Common myeloid progenitor, CD34-positive (primary cell): ENCODE measurements around the gene DVL1.

Experiments
- CTCF ChIA-PET: fragments of 350-600 bp; sonication (Branson Sonifier 250); formaldehyde crosslinking; loops from one replicate; lab custom pipeline; 2021; ENCODE audit warnings: antibody characterized with exemption; lab: Charles Lee
- POLR2A ChIA-PET: fragments of 350-600 bp; sonication (Branson Sonifier 250); formaldehyde crosslinking; loops from one replicate; lab custom pipeline; 2021; ENCODE audit warnings: antibody characterized with exemption; lab: Charles Lee
- DNase-seq, 3 donors: peaks; one replicate each; pipeline versions ENCODE4 v3.0.0 to v3.0.0-alpha.2; 2013
- H3K27ac ChIP-seq, 2 experiments: 1 replicate in 1 of 2; 2 replicates in 1 of 2; pipeline ENCODE4 v1.7.0; 2013; ENCODE audit warnings: inconsistent platforms in 2 of 2, low read length in 2 of 2, mild to moderate bottlenecking in 2 of 2, low read depth in 1 of 2, moderate library complexity in 1 of 2; ENCODE audit not compliant: severe bottlenecking in 2 of 2, insufficient read depth in 1 of 2, poor library complexity in 1 of 2
- H3K27me3 ChIP-seq, 5 experiments: replicated peaks in 2 of 5; 1 replicate in 3 of 5; 2 replicates in 2 of 5; pipeline versions ENCODE4 v1.6.1 to v1.7.0; 2013; ENCODE audit warnings: low read length in 4 of 5, mild to moderate bottlenecking in 2 of 5, moderate library complexity in 2 of 5, inconsistent platforms in 1 of 5; ENCODE audit not compliant: insufficient read depth in 5 of 5, control insufficient read depth in 4 of 5
- H3K36me3 ChIP-seq, 4 experiments: 1 replicate in 2 of 4; 2 replicates in 2 of 4; pipeline versions ENCODE4 v1.6.1 to v1.7.0; 2013; ENCODE audit warnings: low read length in 3 of 4, control low read depth in 1 of 4, mild to moderate bottlenecking in 1 of 4; ENCODE audit not compliant: control insufficient read depth in 4 of 4, insufficient read depth in 4 of 4
- H3K4me1 ChIP-seq, 4 experiments: 1 replicate in 3 of 4; 2 replicates in 1 of 4; pipeline versions ENCODE4 v1.6.1 to v1.7.1; 2013; ENCODE audit warnings: low read length in 3 of 4, mild to moderate bottlenecking in 3 of 4, control low read depth in 1 of 4, inconsistent platforms in 1 of 4, moderate library complexity in 1 of 4; ENCODE audit not compliant: control insufficient read depth in 4 of 4, insufficient read depth in 4 of 4; ENCODE audit errors: control extremely low read depth in 1 of 4
- H3K4me3 ChIP-seq, 7 experiments: 1 replicate in 4 of 7; 2 replicates in 3 of 7; pipeline versions ENCODE4 v1.5.1 to v1.7.0; 2013; ENCODE audit warnings: mild to moderate bottlenecking in 7 of 7, low read length in 6 of 7, moderate library complexity in 6 of 7, inconsistent platforms in 2 of 7, low read depth in 2 of 7, control low read depth in 1 of 7; ENCODE audit not compliant: insufficient read depth in 4 of 7, control insufficient read depth in 1 of 7; ENCODE audit errors: extremely low read depth in 1 of 7
- H3K9me3 ChIP-seq, 5 experiments: 1 replicate in 4 of 5; 2 replicates in 1 of 5; pipeline versions ENCODE4 v1.6.1 to v1.7.1; 2013; ENCODE audit warnings: low read length in 4 of 5, mild to moderate bottlenecking in 2 of 5, inconsistent platforms in 1 of 5, low read depth in 1 of 5, moderate library complexity in 1 of 5; ENCODE audit not compliant: control insufficient read depth in 4 of 5, insufficient read depth in 2 of 5; ENCODE audit errors: control extremely low read depth in 1 of 5
- WGBS: methylation state at CpG from one replicate; pipeline ENCODE4 v1.1.5; 2013; ENCODE audit not compliant: insufficient coverage; 5-methylcytosine and 5-hydroxymethylcytosine counted together

DVL1 gene

GRCh38 chr1:1356796-1357401 lies 7.7 kb upstream of the DVL1 start:
- WGBS, result 78% methylated on average over 25 of the region's 26 CpGs
- Histone ChIP-seq H3K4me1 (peaks cover 0 to 21% (median 12%) of the 10 kb centered on the region in 4 experiments), H3K27me3 (peaks cover 0 to 96% (median 21%) of the 10 kb centered on the region in 5 experiments), H3K36me3 (no peaks in the 10 kb centered on the region), H3K9me3 (peaks cover 0 to 1% (median 0%) of the 10 kb centered on the region in 5 experiments), H3K4me3 (no peak overlapping the region), H3K27ac (no peak overlapping the region)
- DNase-seq, result no peak
- ChIA-PET POLR2A (no interaction called here), CTCF (no interaction called here)

- peaks cover 0 to 1% (median 0%) of the 10 kb centered on the region in 5 experiments for H3K9me3 ChIP-seq
- H3K27ac ChIP-seq, result no peak overlapping the region
- peaks cover 0 to 95% (median 18%) of the 10 kb centered on the region in 5 experiments for H3K27me3 ChIP-seq
- no peak for DNase-seq
- CTCF ChIA-PET, result no interaction called here
- peaks cover 0 to 23% (median 12%) of the 10 kb centered on the region in 4 experiments for H3K4me1 ChIP-seq
- 20% methylated on average over 1 of the region's 8 CpGs for WGBS
- no peaks in the 10 kb centered on the region for H3K36me3 ChIP-seq
- no peak overlapping the region for H3K4me3 ChIP-seq
- POLR2A ChIA-PET, result no interaction called here
Observed at GRCh38 chr1:1356166-1356795, 7.1 kb upstream of the DVL1 start.

- ChIA-PET POLR2A (no interaction called here), CTCF (no interaction called here)
- no peak overlapping the region for H3K4me3 ChIP-seq
- peaks cover 0 to 86% (median 12%) of the 10 kb centered on the region in 5 experiments for H3K27me3 ChIP-seq
- WGBS, result 2% methylated on average over 22 of the region's 52 CpGs
- peaks cover 0 to 24% (median 12%) of the 10 kb centered on the region in 4 experiments for H3K4me1 ChIP-seq
- DNase-seq, result peak in 1 of 3 donors; percentile 41
- H3K36me3 ChIP-seq, result no peaks in the 10 kb centered on the region
- H3K27ac ChIP-seq, result no peak overlapping the region
- no peaks in the 10 kb centered on the region for H3K9me3 ChIP-seq
Observed at GRCh38 chr1:1355416-1355815, 6.2 kb upstream of the DVL1 start.

GRCh38 chr1:1354271-1355247 lies 5.3 kb upstream of the DVL1 start:
- ChIA-PET CTCF (interaction anchor here (3.5 kb wide), 1 partner anchor 17 kb away, joined by 27 read pairs; no protein-coding TSS in a partner anchor), POLR2A (interaction anchor here (1.4 kb wide), 1 partner anchor 16 kb away, joined by 3 read pairs; no protein-coding TSS in a partner anchor)
- WGBS, result 21% methylated on average over 85 of the region's 116 CpGs
- peak overlapping the region in 1 of 7 experiments; percentile 11 for H3K4me3 ChIP-seq
- H3K36me3 ChIP-seq, result no peaks in the 10 kb centered on the region
- peaks cover 0 to 79% (median 9%) of the 10 kb centered on the region in 5 experiments for H3K27me3 ChIP-seq
- peaks cover 0 to 24% (median 13%) of the 10 kb centered on the region in 4 experiments for H3K4me1 ChIP-seq
- DNase-seq, result no peak
- no peak overlapping the region for H3K27ac ChIP-seq
- no peaks in the 10 kb centered on the region for H3K9me3 ChIP-seq

GRCh38 chr1:1353389-1354151 lies 4.4 kb upstream of the DVL1 start:
- no peak overlapping the region for H3K4me3 ChIP-seq
- CTCF ChIA-PET, result interaction anchor here (1.3 to 3.5 kb wide), 2 partner anchors 18 to 20 kb away, joined by 5 to 27 read pairs; no protein-coding TSS in a partner anchor
- POLR2A ChIA-PET, result interaction anchor here (1.4 kb wide), 1 partner anchor 17 kb away, joined by 3 read pairs; no protein-coding TSS in a partner anchor

GRCh38 chr1:1352786-1353388 lies 3.7 kb upstream of the DVL1 start:
- H3K4me1 ChIP-seq, result peaks cover 0 to 30% (median 19%) of the 10 kb centered on the region in 4 experiments
- H3K4me3 ChIP-seq, result no peak overlapping the region
- H3K27me3 ChIP-seq, result peaks cover 0 to 62% (median 8%) of the 10 kb centered on the region in 5 experiments
- no peak for DNase-seq
- H3K9me3 ChIP-seq, result no peaks in the 10 kb centered on the region
- ChIA-PET POLR2A (no interaction called here), CTCF (interaction anchor here (1.3 to 3.5 kb wide), 2 partner anchors 18 to 21 kb away, joined by 5 to 27 read pairs; no protein-coding TSS in a partner anchor)
- 41% methylated on average over 4 of the region's 5 CpGs for WGBS
- no peak overlapping the region for H3K27ac ChIP-seq
- H3K36me3 ChIP-seq, result no peaks in the 10 kb centered on the region

More at GRCh38 chr1:1353389-1354151, 4.4 kb upstream of the DVL1 start:
- Histone ChIP-seq H3K27ac (no peak overlapping the region), H3K27me3 (peaks cover 0 to 69% (median 8%) of the 10 kb centered on the region in 5 experiments), H3K9me3 (no peaks in the 10 kb centered on the region), H3K4me1 (peaks cover 0 to 27% (median 15%) of the 10 kb centered on the region in 4 experiments), H3K36me3 (no peaks in the 10 kb centered on the region)
- DNase-seq, result no peak
- WGBS, result 24% methylated on average over 17 of the region's 28 CpGs
